ENCODE data around the gene TTC34. TPM values are rescaled to one million over a fixed set of nuclear protein-coding genes. Genes with fewer than 3 reads are reported as not detected.

Gene TTC34
- total RNA-seq, 1 experiment from 2014 or later, result 0.79 TPM

- ChIA-PET POLR2A (no interaction called here), CTCF (no interaction called here)
- peaks cover 8% of the 10 kb centered on the region for H3K9me3 Mint-ChIP-seq (ENCODE audit: unreplicated experiment)
- Histone ChIP-seq H3K27me3 (replicated peaks; ENCODE audit: control insufficient read depth, insufficient read depth, low read length) (no peaks in the 10 kb centered on the region), H3K4me3 (ENCODE audit: low read depth, low read length) (no peak overlapping the region), H3K4me1 (no peaks in the 10 kb centered on the region), H3K9me3 (peaks cover 14% of the 10 kb centered on the region), H3K36me3 (ENCODE audit: control insufficient read depth, insufficient read depth, low read length) (no peaks in the 10 kb centered on the region)
- peaks cover 5% of the 10 kb centered on the region for H3K36me3 Mint-ChIP-seq (ENCODE audit: insufficient read depth, unreplicated experiment)
- no peak for TF ChIP-seq CTCF (IDR thresholded peaks at IDR 0.05; ENCODE audit: insufficient read depth in 1 of 2, low read depth in 1 of 2, low read length in 1 of 2, severe bottlenecking in 1 of 2, unreplicated experiment in 1 of 2)
- no TSS peak for BruUV-seq (replicated peaks)
- H3K4me1 Mint-ChIP-seq (ENCODE audit: low read depth, unreplicated experiment), result no peaks in the 10 kb centered on the region
- no peak overlapping the region for H3K27ac Mint-ChIP-seq (ENCODE audit: unreplicated experiment)
- intact Hi-C loops (cut with micrococcal nuclease; ENCODE audit: unreplicated experiment), result no loop called here
- H3K4me3 Mint-ChIP-seq (ENCODE audit: unreplicated experiment), result no peak overlapping the region
- no peak for DNase-seq
- no peaks in the 10 kb centered on the region for H3K27me3 Mint-ChIP-seq (ENCODE audit: insufficient read depth, unreplicated experiment)
These were observed 166.0 kb downstream of the TTC34 start for GRCh38 chr1:2635361-2636010.

- H3K36me3 ChIP-seq (ENCODE audit: control insufficient read depth, insufficient read depth, low read length), result no peaks in the 10 kb centered on the region
- Mint-ChIP-seq H3K4me1 (ENCODE audit: low read depth, unreplicated experiment) (no peaks in the 10 kb centered on the region), H3K4me3 (ENCODE audit: unreplicated experiment) (no peak overlapping the region), H3K27me3 (ENCODE audit: insufficient read depth, unreplicated experiment) (no peaks in the 10 kb centered on the region), H3K9me3 (ENCODE audit: unreplicated experiment) (peaks cover 8% of the 10 kb centered on the region), H3K36me3 (ENCODE audit: insufficient read depth, unreplicated experiment) (peaks cover 5% of the 10 kb centered on the region), H3K27ac (ENCODE audit: unreplicated experiment) (no peak overlapping the region)
- POLR2A ChIA-PET, result no interaction called here
- no peak overlapping the region for H3K4me3 ChIP-seq (ENCODE audit: low read depth, low read length)
- no TSS peak for BruUV-seq (replicated peaks)
- no peak for DNase-seq
- TF ChIP-seq CTCF (IDR thresholded peaks at IDR 0.05; ENCODE audit: insufficient read depth in 1 of 2, low read depth in 1 of 2, low read length in 1 of 2, severe bottlenecking in 1 of 2, unreplicated experiment in 1 of 2), result no peak
- intact Hi-C loops (cut with micrococcal nuclease; ENCODE audit: unreplicated experiment), result no loop called here
- peaks cover 14% of the 10 kb centered on the region for H3K9me3 ChIP-seq
- no peaks in the 10 kb centered on the region for H3K4me1 ChIP-seq
- no peaks in the 10 kb centered on the region for H3K27me3 ChIP-seq (replicated peaks; ENCODE audit: control insufficient read depth, insufficient read depth, low read length)
- CTCF ChIA-PET, result no interaction called here
These were observed 167.5 kb downstream of the TTC34 start for GRCh38 chr1:2633936-2634491.

- Mint-ChIP-seq H3K9me3 (ENCODE audit: unreplicated experiment) (peaks cover 8% of the 10 kb centered on the region), H3K36me3 (ENCODE audit: insufficient read depth, unreplicated experiment) (peaks cover 5% of the 10 kb centered on the region), H3K27ac (ENCODE audit: unreplicated experiment) (no peak overlapping the region), H3K4me1 (ENCODE audit: low read depth, unreplicated experiment) (no peaks in the 10 kb centered on the region), H3K4me3 (ENCODE audit: unreplicated experiment) (no peak overlapping the region), H3K27me3 (ENCODE audit: insufficient read depth, unreplicated experiment) (no peaks in the 10 kb centered on the region)
- no TSS peak for BruUV-seq (replicated peaks)
- intact Hi-C loops (cut with micrococcal nuclease; ENCODE audit: unreplicated experiment), result no loop called here
- ChIA-PET CTCF (no interaction called here), POLR2A (no interaction called here)
- no peaks in the 10 kb centered on the region for H3K4me1 ChIP-seq
- H3K27me3 ChIP-seq (replicated peaks; ENCODE audit: control insufficient read depth, insufficient read depth, low read length), result no peaks in the 10 kb centered on the region
- H3K4me3 ChIP-seq (ENCODE audit: low read depth, low read length), result no peak overlapping the region
- no peaks in the 10 kb centered on the region for H3K36me3 ChIP-seq (ENCODE audit: control insufficient read depth, insufficient read depth, low read length)
- no peak for DNase-seq
- H3K9me3 ChIP-seq, result peaks cover 14% of the 10 kb centered on the region
- no peak for TF ChIP-seq CTCF (IDR thresholded peaks at IDR 0.05; ENCODE audit: insufficient read depth in 1 of 2, low read depth in 1 of 2, low read length in 1 of 2, severe bottlenecking in 1 of 2, unreplicated experiment in 1 of 2)
These were observed 168.0 kb downstream of the TTC34 start for GRCh38 chr1:2633366-2633935.
